HCT116 (cell line): ENCODE measurements around the gene FKBP7. TPM values are rescaled to one million over a fixed set of nuclear protein-coding genes. Genes with fewer than 3 reads are reported as not detected.

Experiments used
- ATAC-seq: fragments of 200-7000 bp; cut with Tn5 transposase; 2 replicates; pipeline ENCODE4 v1.9.1; 2020; ENCODE audit warnings: mild to moderate bottlenecking, moderate library complexity
- BruUV-seq: library from RNA; stranded (reverse); fragments of 400-500 nt; replicated peaks from 2 replicates; lab custom pipeline; 2021; lab: Mats Ljungman, UMichigan
- CTCF ChIA-PET: fragments of 300-600 bp; sonication (Branson Sonifier 250); formaldehyde crosslinking; loops from one replicate; lab custom pipeline; 2021; ENCODE audit warnings: antibody characterized with exemption; lab: Charles Lee
- POLR2A ChIA-PET: fragments of 300-600, 350-600 bp; sonication (Branson Sonifier 250); formaldehyde crosslinking; loops from one replicate; lab custom pipeline; 2021; ENCODE audit warnings: antibody characterized with exemption; lab: Charles Lee
- RAD21 ChIA-PET, 2 experiments: fragments of 300-600 bp; sonication (Branson Sonifier 250); formaldehyde crosslinking; loops; one replicate each; lab custom pipeline; 2023; ENCODE audit warnings: low total read pairs in 2 of 2; ENCODE audit not compliant: uncharacterized antibody in 2 of 2, unreplicated experiment in 2 of 2, low non-redundant PET in 1 of 2; lab: Charles Lee
- DNase-seq: peaks from one replicate; pipeline ENCODE4 v3.0.0-alpha.2; 2010; ENCODE audit warnings: low read depth, low spot score
- H2AFZ ChIP-seq: fragments of 200-600 bp; shearing (Covaris generic), sonication (generic); 2 replicates; pipeline ENCODE4 v1.6.1; 2017; ENCODE audit warnings: low read depth, mixed run types, mixed read lengths, antibody characterized with exemption, low read length; ENCODE audit not compliant: poor library complexity, severe bottlenecking
- H3K27ac ChIP-seq: 2 replicates; pipeline ENCODE4 v1.5.1; 2012; ENCODE audit warnings: low read depth, low read length
- H3K27me3 ChIP-seq: fragments of 200-600 bp; sonication (generic); 2 replicates; pipeline ENCODE4 v1.6.1; 2016; ENCODE audit warnings: mixed run types, low read length, mixed read lengths; ENCODE audit not compliant: insufficient read depth
- H3K36me3 ChIP-seq, 2 experiments: fragments of 200-500 bp in 1 of 2; fragments of 200-600 bp in 1 of 2; sonication (Bioruptor generic) in 1 of 2; sonication (generic) in 1 of 2; 2 replicates each; pipeline versions ENCODE4 v1.5.1 to v1.6.1; 2014 to 2016; ENCODE audit warnings: low read length in 2 of 2, inconsistent platforms in 1 of 2, mixed read lengths in 1 of 2, mixed run types in 1 of 2; ENCODE audit not compliant: insufficient read depth in 2 of 2, control insufficient read depth in 1 of 2
- H3K4me1 ChIP-seq, 2 experiments: fragments of 200-600 bp in 1 of 2; sonication (generic) in 1 of 2; 2 replicates each; pipeline versions ENCODE4 v1.5.1 to v1.6.1; 2012 to 2017; ENCODE audit warnings: low read length in 2 of 2, inconsistent platforms in 1 of 2, mild to moderate bottlenecking in 1 of 2, mixed read lengths in 1 of 2, mixed run types in 1 of 2, moderate library complexity in 1 of 2; ENCODE audit not compliant: insufficient read depth in 2 of 2, control insufficient read depth in 1 of 2
- H3K4me2 ChIP-seq: fragments of 200-600 bp; sonication (generic); 2 replicates; pipeline ENCODE4 v1.6.1; 2017; ENCODE audit warnings: mixed run types, low read length, mixed read lengths
- H3K4me3 ChIP-seq, 2 experiments: fragments of 200-600 bp in 1 of 2; sonication (generic) in 1 of 2; replicated peaks in 1 of 2; 2 replicates each; pipeline ENCODE4 v1.5.1; 2011 to 2016; ENCODE audit warnings: low read length in 2 of 2, control low read depth in 1 of 2, low read depth in 1 of 2, mild to moderate bottlenecking in 1 of 2, mixed read lengths in 1 of 2, mixed run types in 1 of 2
- H3K79me2 ChIP-seq: fragments of 200-600 bp; sonication (generic); 2 replicates; pipeline ENCODE4 v1.6.1; 2017; ENCODE audit warnings: mild to moderate bottlenecking, mixed run types, low read length, moderate library complexity, mixed read lengths; ENCODE audit not compliant: insufficient read depth
- H3K9ac ChIP-seq: fragments of 200-600 bp; sonication (generic); 2 replicates; pipeline ENCODE4 v1.6.1; 2016; ENCODE audit warnings: low read length, mixed read lengths
- H3K9me2 ChIP-seq: fragments of 200-600 bp; sonication (generic), shearing (Covaris generic); 2 replicates; pipeline ENCODE4 v1.6.1; 2017; ENCODE audit warnings: mixed run types, mild to moderate bottlenecking, moderate library complexity; ENCODE audit not compliant: insufficient read depth
- H3K9me3 ChIP-seq, 2 experiments: fragments of 200-500 bp in 1 of 2; fragments of 200-600 bp in 1 of 2; sonication (Bioruptor generic) in 1 of 2; sonication (generic) in 1 of 2; 2 replicates each; pipeline ENCODE4 v1.6.1; 2014 to 2017; ENCODE audit warnings: low read length in 2 of 2, mixed read lengths in 2 of 2, inconsistent platforms in 1 of 2, low read depth in 1 of 2, mild to moderate bottlenecking in 1 of 2, mixed run types in 1 of 2, moderate library complexity in 1 of 2; ENCODE audit not compliant: control insufficient read depth in 1 of 2, insufficient read depth in 1 of 2
- H4K20me1 ChIP-seq: fragments of 200-600 bp; sonication (generic), shearing (Covaris generic); 2 replicates; pipeline ENCODE4 v1.6.1; 2017; ENCODE audit warnings: mixed run types, mild to moderate bottlenecking, moderate library complexity; ENCODE audit not compliant: insufficient read depth
- JUND ChIP-seq: IDR thresholded peaks from 2 replicates; pipeline ENCODE4 v1.6.1; 2012
- POLR2A ChIP-seq: IDR thresholded peaks from 2 replicates; pipeline ENCODE4 v1.7.0; 2011; ENCODE audit warnings: borderline replicate concordance; ENCODE audit not compliant: insufficient read depth, insufficient read length; ENCODE audit errors: extremely low read depth
- REST ChIP-seq: IDR thresholded peaks from 2 replicates; pipeline ENCODE4 v1.6.1; 2012; ENCODE audit warnings: low read depth
- SIN3A ChIP-seq: IDR thresholded peaks from 2 replicates; pipeline ENCODE4 v1.6.1; 2012; ENCODE audit warnings: low read depth
- SRF ChIP-seq: IDR thresholded peaks from 2 replicates; pipeline ENCODE4 v1.6.1; 2012; ENCODE audit warnings: low read depth
- ZNF274 ChIP-seq: fragments of 200-500 bp; sonication (Bioruptor generic); IDR thresholded peaks from 2 replicates; pipeline ENCODE4 v1.6.1; 2014; ENCODE audit warnings: mild to moderate bottlenecking, low read depth, low read length, inconsistent platforms
- intact Hi-C: fragments of 100-400 bp; cut with micrococcal nuclease; formaldehyde crosslinking; loops from 2 replicates; pipeline ENCODE4 v1.10.0; 2022
- total RNA-seq: library from RNA; stranded (reverse); gene quantifications from one replicate; pipeline ENCODE4 v1.2.1, GENCODE V29; 2021; ENCODE audit not compliant: unreplicated experiment

FKBP7 gene
- total RNA-seq, 1 experiment from 2014 or later, result 4.5 TPM

DNA sequence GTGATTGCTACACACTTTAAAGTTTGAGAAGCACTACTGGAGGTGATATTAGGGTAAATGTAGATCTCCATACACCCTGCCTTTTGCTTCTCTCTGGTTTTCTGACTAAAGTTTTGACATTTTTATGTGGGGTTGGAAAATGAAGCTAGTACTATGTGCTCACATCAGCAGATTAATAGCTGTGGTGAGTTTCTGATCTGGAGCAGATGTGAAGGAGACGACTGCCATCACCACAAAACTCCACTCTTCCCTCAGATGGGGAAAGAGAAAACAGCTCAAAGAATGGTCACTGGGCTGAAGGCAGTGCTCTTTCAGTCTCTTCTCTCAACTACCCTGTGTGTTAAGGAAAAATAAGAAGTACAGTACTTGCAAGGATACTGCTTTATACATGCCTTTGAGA is 39.1 kb upstream of the FKBP7 start (continued):
- no peak for TF ChIP-seq POLR2A
- TF ChIP-seq JUND, result no peak
- TF ChIP-seq ZNF274, result no peak
- no peak for TF ChIP-seq SRF
- TF ChIP-seq REST, result no peak

- H3K9me3 ChIP-seq, result no peaks in the 10 kb centered on the region
- H3K27me3 ChIP-seq, result no peaks in the 10 kb centered on the region
- no peaks in the 10 kb centered on the region for H3K79me2 ChIP-seq
- H3K36me3 ChIP-seq, result no peaks in the 10 kb centered on the region
- H2AFZ ChIP-seq, result no peak overlapping the region
- ChIA-PET RAD21 (no interaction called here), CTCF (interaction anchor here (1.2 kb wide), 1 partner anchor 8 kb away, joined by 3 read pairs; no protein-coding TSS in a partner anchor), POLR2A (no interaction called here)
- no peak overlapping the region for H3K27ac ChIP-seq
- no peak overlapping the region for H3K4me3 ChIP-seq
- H3K4me1 ChIP-seq, result peaks cover 0 to 5% of the 10 kb centered on the region in 2 experiments; a peak in 1 of 4 replicates
- H3K9ac ChIP-seq, result no peak overlapping the region
- intact Hi-C loops, result no loop called here
- ATAC-seq, result no peak; the same call in 1 of the 2 replicates
- H3K9me2 ChIP-seq, result no peaks in the 10 kb centered on the region
- BruUV-seq, result no TSS peak
- DNase-seq, result no peak
- H4K20me1 ChIP-seq, result no peaks in the 10 kb centered on the region
- TF ChIP-seq SRF (peak; percentile 67), SIN3A (no peak)
- no peak overlapping the region for H3K4me2 ChIP-seq
Measured at GRCh38 chr2:178514664-178515063, 36.3 kb upstream of the FKBP7 start.
